ENCODE results near the gene KANSL1. TPM values are rescaled to one million over a fixed set of nuclear protein-coding genes. Genes with fewer than 3 reads are reported as not detected.

Gene KANSL1
- total and polyA plus RNA-seq, 2 donors (not counting 1 experiment from before 2014, with no cell fraction given) = 36.8 to 233 TPM

DNA sequence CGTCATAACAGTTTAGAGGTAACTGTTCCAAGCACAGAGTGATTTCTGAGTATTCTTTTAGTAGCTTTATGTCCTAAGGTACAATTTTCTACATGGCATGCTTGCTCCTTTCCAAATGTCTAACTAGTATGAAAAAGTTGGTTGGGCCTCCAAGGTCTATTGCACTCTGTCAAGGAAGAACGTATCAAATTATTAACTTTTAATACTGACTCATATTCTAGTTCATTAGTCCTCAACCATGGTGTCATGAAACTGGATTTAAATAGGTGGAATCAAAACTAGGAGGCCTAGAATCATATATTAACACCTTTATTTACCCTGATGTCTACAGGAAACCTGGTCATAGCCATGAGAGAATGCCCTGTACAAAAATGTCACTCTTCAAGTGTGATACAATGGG, 132.8 kb downstream of the KANSL1 start:
- intact Hi-C loops (cut with micrococcal nuclease) = no loop called here
- Histone ChIP-seq H2AFZ (ENCODE audit: insufficient read depth, low read depth, low read length, poor library complexity, severe bottlenecking) (no peak overlapping the region), H3K36me3 (replicated peaks in 1 of 2; ENCODE audit: control extremely low read depth in 1 of 2, control insufficient read depth in 1 of 2, extremely low read depth in 1 of 2, insufficient read depth in 2 of 2, low read length in 1 of 2) (peaks cover 7 to 40% of the 10 kb centered on the region in 2 experiments), H3K4me2 (replicated peaks; ENCODE audit: low read depth, low read length, poor library complexity, severe bottlenecking) (no peak overlapping the region), H3K4me3 (ENCODE audit: control extremely low read depth in 1 of 5, extremely low read depth in 1 of 5, insufficient read depth in 1 of 5, low read depth in 2 of 5, low read length in 4 of 5) (no peak overlapping the region), H4K20me1 (ENCODE audit: control insufficient read depth, insufficient read depth, low read length, poor library complexity, severe bottlenecking) (no peaks in the 10 kb centered on the region), H3K9ac (ENCODE audit: low read length) (no peak overlapping the region), H3K4me1 (ENCODE audit: control insufficient read depth in 2 of 2, insufficient read depth in 2 of 2, low read length in 2 of 2) (no peaks in the 10 kb centered on the region), H3K27me3 (replicated peaks in 1 of 4; ENCODE audit: control extremely low read depth in 1 of 4, control insufficient read depth in 3 of 4, insufficient read depth in 4 of 4, low read length in 3 of 4) (no peaks in the 10 kb centered on the region), H3K27ac (ENCODE audit: low read length in 2 of 2) (no peak overlapping the region), H3K9me3 (ENCODE audit: control extremely low read depth in 1 of 3, control insufficient read depth in 2 of 3, insufficient read depth in 1 of 3, low read length in 2 of 3) (no peaks in the 10 kb centered on the region), H3K79me2 (ENCODE audit: control insufficient read depth, insufficient read depth, low read length) (peaks cover 24% of the 10 kb centered on the region)
- CTCF ChIA-PET = interaction anchor here (1.5 kb wide), 1 partner anchor 57 kb away, joined by 5 read pairs; no protein-coding TSS in a partner anchor
- POLR2A ChIA-PET = no interaction called here
- TF ChIP-seq EZH2 (IDR thresholded peaks at IDR 0.05; ENCODE audit: borderline replicate concordance, insufficient read depth, low read depth, low read length, poor library complexity, severe bottlenecking) (no peak), CTCF (IDR thresholded peaks at IDR 0.05) (no peak)
- Mint-ChIP-seq H3K27ac (no peak overlapping the region), H3K27me3 (no peaks in the 10 kb centered on the region), H3K4me3 (no peak overlapping the region), H3K9me3 (ENCODE audit: insufficient read depth) (no peaks in the 10 kb centered on the region), H3K4me1 (no peaks in the 10 kb centered on the region)
- DNase-seq = no peak
- WGBS (ENCODE audit: insufficient coverage) = no CpG with 5 or more reads among the region's 2 CpGs
- no peak for ATAC-seq (ENCODE audit: low read depth)

DNA sequence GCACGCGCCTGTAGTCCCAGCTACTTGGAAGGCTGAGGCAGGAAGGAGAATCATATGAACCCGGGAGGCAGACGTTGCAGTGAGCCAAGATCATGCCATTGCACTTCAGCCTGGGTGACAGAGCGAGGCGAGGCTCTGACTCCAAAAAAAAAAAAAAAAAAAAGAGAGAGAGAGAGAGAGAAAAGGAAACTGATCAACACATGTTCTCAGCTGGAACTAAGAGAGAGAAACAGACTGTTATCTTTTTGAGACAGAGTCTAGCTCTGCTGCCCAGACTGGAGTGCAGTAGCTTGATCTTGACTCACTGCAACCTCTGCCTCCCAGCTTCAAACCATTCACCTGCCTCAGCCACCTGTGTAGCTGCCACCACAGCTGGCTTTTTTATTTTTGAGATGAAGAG, 133.7 kb downstream of the KANSL1 start:
- no peaks in the 10 kb centered on the region for H3K9me3 Mint-ChIP-seq (ENCODE audit: insufficient read depth)
- no peaks in the 10 kb centered on the region for H3K4me1 ChIP-seq (ENCODE audit: control insufficient read depth in 2 of 2, insufficient read depth in 2 of 2, low read length in 2 of 2)
- H3K4me1 Mint-ChIP-seq = no peaks in the 10 kb centered on the region
- no peak for DNase-seq
- no peak overlapping the region for H3K4me2 ChIP-seq (replicated peaks; ENCODE audit: low read depth, low read length, poor library complexity, severe bottlenecking)
- no peaks in the 10 kb centered on the region for H3K9me3 ChIP-seq (ENCODE audit: control extremely low read depth in 1 of 3, control insufficient read depth in 2 of 3, insufficient read depth in 1 of 3, low read length in 2 of 3)
- WGBS (ENCODE audit: insufficient coverage) = 100% methylated on average over 4 of the region's 6 CpGs
- H3K27me3 ChIP-seq (replicated peaks in 1 of 4; ENCODE audit: control extremely low read depth in 1 of 4, control insufficient read depth in 3 of 4, insufficient read depth in 4 of 4, low read length in 3 of 4) = no peaks in the 10 kb centered on the region
- no peak overlapping the region for H3K4me3 Mint-ChIP-seq
- H3K36me3 ChIP-seq (replicated peaks in 1 of 2; ENCODE audit: control extremely low read depth in 1 of 2, control insufficient read depth in 1 of 2, extremely low read depth in 1 of 2, insufficient read depth in 2 of 2, low read length in 1 of 2) = peaks cover 3 to 34% of the 10 kb centered on the region in 2 experiments
- POLR2A ChIA-PET = interaction anchor here (0.6 to 0.7 kb wide), 3 partner anchors 127 to 1167 kb away, joined by 3 to 4 read pairs (median 3); no protein-coding TSS in a partner anchor
- no peak overlapping the region for H3K4me3 ChIP-seq (ENCODE audit: control extremely low read depth in 1 of 5, extremely low read depth in 1 of 5, insufficient read depth in 1 of 5, low read depth in 2 of 5, low read length in 4 of 5)
- intact Hi-C loops (cut with micrococcal nuclease) = no loop called here
- H4K20me1 ChIP-seq (ENCODE audit: control insufficient read depth, insufficient read depth, low read length, poor library complexity, severe bottlenecking) = no peaks in the 10 kb centered on the region
- H3K27me3 Mint-ChIP-seq = no peaks in the 10 kb centered on the region
- H3K27ac ChIP-seq (ENCODE audit: low read length in 2 of 2) = no peak overlapping the region
- no peak overlapping the region for H2AFZ ChIP-seq (ENCODE audit: insufficient read depth, low read depth, low read length, poor library complexity, severe bottlenecking)
- TF ChIP-seq EZH2 (IDR thresholded peaks at IDR 0.05; ENCODE audit: borderline replicate concordance, insufficient read depth, low read depth, low read length, poor library complexity, severe bottlenecking) = no peak
- TF ChIP-seq CTCF (IDR thresholded peaks at IDR 0.05) = no peak
- no peak overlapping the region for H3K9ac ChIP-seq (ENCODE audit: low read length)
- H3K79me2 ChIP-seq (ENCODE audit: control insufficient read depth, insufficient read depth, low read length) = peaks cover 26% of the 10 kb centered on the region
- ATAC-seq (ENCODE audit: low read depth) = no peak
- H3K27ac Mint-ChIP-seq = no peak overlapping the region
- CTCF ChIA-PET = interaction anchor here (0.7 to 3.2 kb wide), 5 partner anchors 16 to 1759 kb away, joined by 3 to 24 read pairs (median 4); no protein-coding TSS in a partner anchor
